Dendritic cell treated with granulocyte-macrophage colony-stimulating factor and Interleukin-4, amounts not matched to agents 40 ng/mL and 50 ng/mL, for 4 days (primary cell): ENCODE measurements around the gene ZNF576.
"Not testable (repeated sequence)": the region's sequence is repeated elsewhere in the genome, so short reads cannot be mapped to it uniquely, and the experiment has no call there.

ENCODE experiments used
- H3K27ac Mint-ChIP-seq: one replicate; pipeline ENCODE4 v1.8.0; 2022; ENCODE audit warnings: mild to moderate bottlenecking, mixed read lengths
- H3K27me3 Mint-ChIP-seq: one replicate; pipeline ENCODE4 v1.8.0; 2022; ENCODE audit warnings: mild to moderate bottlenecking, mixed read lengths
- H3K36me3 Mint-ChIP-seq: one replicate; pipeline ENCODE4 v1.8.0; 2022; ENCODE audit warnings: low read depth, mixed read lengths
- H3K4me1 Mint-ChIP-seq: one replicate; pipeline ENCODE4 v1.8.0; 2022; ENCODE audit warnings: low read depth, mixed read lengths
- H3K4me3 Mint-ChIP-seq: one replicate; pipeline ENCODE4 v1.8.0; 2022; ENCODE audit warnings: mild to moderate bottlenecking, moderate library complexity, mixed read lengths
- H3K9me3 Mint-ChIP-seq: one replicate; pipeline ENCODE4 v1.8.0; 2022; ENCODE audit warnings: mixed read lengths
- intact Hi-C: fragments of 100-400 bp; cut with micrococcal nuclease; formaldehyde crosslinking; loops from one replicate; pipeline ENCODE4 v1.15.0; 2022

Gene ZNF576

GRCh38 chr19:43595999-43596841 is at the start of gene ZNF576, which contains the start of gene IRGQ:
Gene ZNF576 (plus strand): TSS chr19:43596595. CDS start chr19:43597109, 514 bp downstream.
Gene IRGQ (minus strand): TSS chr19:43596134. CDS start chr19:43595338, 796 bp downstream.
- Mint-ChIP-seq H3K36me3 (peaks cover 79% of the 10 kb centered on the region), H3K4me3 (peak within 1 kb of the TSS; percentile 90), H3K4me1 (peaks cover 41% of the 10 kb centered on the region), H3K9me3 (no peaks in the 10 kb centered on the region), H3K27me3 (no peaks in the 10 kb centered on the region), H3K27ac (peak within 1 kb of the TSS; percentile 98)
- intact Hi-C loops, result loop anchor here (1.0 to 10.0 kb wide), 5 partner anchors 21 to 151 kb away; partner anchors contain the start of genes ETHE1, PINLYP, XRCC1 and ZNF428

GRCh38 chr19:43547926-43548325 is 48.5 kb upstream of the ZNF576 start:
- H3K4me1 Mint-ChIP-seq, intact Hi-C loops, H3K4me3 Mint-ChIP-seq, H3K9me3 Mint-ChIP-seq, H3K27ac Mint-ChIP-seq, H3K27me3 Mint-ChIP-seq: not testable (repeated sequence)
- H3K36me3 Mint-ChIP-seq, result peaks cover 88% of the 10 kb centered on the region

- H3K9me3 Mint-ChIP-seq, result no peaks in the 10 kb centered on the region
- intact Hi-C loops, result no loop called here
These were observed 47.7 kb upstream of the ZNF576 start for GRCh38 chr19:43548706-43549105.

GRCh38 chr19:43551399-43552197 is 44.8 kb upstream of the ZNF576 start:
- no peaks in the 10 kb centered on the region for H3K27me3 Mint-ChIP-seq
- H3K27ac Mint-ChIP-seq, result no peak overlapping the region

More at GRCh38 chr19:43548706-43549105, 47.7 kb upstream of the ZNF576 start:
- H3K4me3 Mint-ChIP-seq, result no peak overlapping the region
- no peak overlapping the region for H3K27ac Mint-ChIP-seq
- no peaks in the 10 kb centered on the region for H3K4me1 Mint-ChIP-seq
- no peaks in the 10 kb centered on the region for H3K27me3 Mint-ChIP-seq
- peaks cover 88% of the 10 kb centered on the region for H3K36me3 Mint-ChIP-seq

GRCh38 chr19:43552198-43552450 is 44.3 kb upstream of the ZNF576 start:
- Mint-ChIP-seq H3K4me1 (peaks cover 5% of the 10 kb centered on the region), H3K36me3 (peaks cover 87% of the 10 kb centered on the region), H3K9me3 (no peaks in the 10 kb centered on the region), H3K4me3 (no peak overlapping the region), H3K27ac (no peak overlapping the region), H3K27me3 (no peaks in the 10 kb centered on the region)
- intact Hi-C loops, result loop anchor here (10.0 kb wide), 1 partner anchor 93 kb away; no protein-coding TSS in a partner anchor

More at GRCh38 chr19:43551399-43552197, 44.8 kb upstream of the ZNF576 start:
- no peak overlapping the region for H3K4me3 Mint-ChIP-seq
- peaks cover 88% of the 10 kb centered on the region for H3K36me3 Mint-ChIP-seq
- no peaks in the 10 kb centered on the region for H3K9me3 Mint-ChIP-seq
- intact Hi-C loops, result loop anchor here (10.0 kb wide), 1 partner anchor 93 kb away; no protein-coding TSS in a partner anchor
- H3K4me1 Mint-ChIP-seq, result peaks cover 5% of the 10 kb centered on the region

GRCh38 chr19:43552616-43553015 is 43.8 kb upstream of the ZNF576 start:
- no peak overlapping the region for H3K27ac Mint-ChIP-seq
- H3K36me3 Mint-ChIP-seq, result peaks cover 87% of the 10 kb centered on the region
- intact Hi-C loops, result loop anchor here (10.0 kb wide), 1 partner anchor 92 kb away; no protein-coding TSS in a partner anchor

GRCh38 chr19:43553656-43554055 is 42.7 kb upstream of the ZNF576 start:
- intact Hi-C loops, result loop anchor here (10.0 kb wide), 1 partner anchor 91 kb away; no protein-coding TSS in a partner anchor
- Mint-ChIP-seq H3K9me3 (no peaks in the 10 kb centered on the region), H3K4me3 (no peak overlapping the region), H3K36me3 (peaks cover 90% of the 10 kb centered on the region), H3K4me1 (peaks cover 5% of the 10 kb centered on the region), H3K27me3 (no peaks in the 10 kb centered on the region), H3K27ac (no peak overlapping the region)

More at GRCh38 chr19:43552616-43553015, 43.8 kb upstream of the ZNF576 start:
- H3K4me1 Mint-ChIP-seq, result peaks cover 5% of the 10 kb centered on the region
- H3K4me3 Mint-ChIP-seq, result no peak overlapping the region
- no peaks in the 10 kb centered on the region for H3K27me3 Mint-ChIP-seq
- H3K9me3 Mint-ChIP-seq, result no peaks in the 10 kb centered on the region

- Mint-ChIP-seq H3K36me3 (peaks cover 90% of the 10 kb centered on the region), H3K4me1 (peaks cover 5% of the 10 kb centered on the region), H3K9me3 (no peaks in the 10 kb centered on the region), H3K4me3 (no peak overlapping the region), H3K27ac (no peak overlapping the region), H3K27me3 (no peaks in the 10 kb centered on the region)
- intact Hi-C loops, result loop anchor here (10.0 kb wide), 1 partner anchor 90 kb away; no protein-coding TSS in a partner anchor
These were observed 42.0 kb upstream of the ZNF576 start for GRCh38 chr19:43554317-43554895.

- peaks cover 91% of the 10 kb centered on the region for H3K36me3 Mint-ChIP-seq
- intact Hi-C loops, result loop anchor here (10.0 kb wide), 1 partner anchor 90 kb away; no protein-coding TSS in a partner anchor
- H3K27me3 Mint-ChIP-seq, result no peaks in the 10 kb centered on the region
- H3K4me1 Mint-ChIP-seq, result peaks cover 5% of the 10 kb centered on the region
- H3K4me3 Mint-ChIP-seq, result no peak overlapping the region
- H3K27ac Mint-ChIP-seq, result no peak overlapping the region
- no peaks in the 10 kb centered on the region for H3K9me3 Mint-ChIP-seq
These were observed 41.1 kb upstream of the ZNF576 start for GRCh38 chr19:43555185-43555770.

GRCh38 chr19:43560687-43561086 is 35.7 kb upstream of the ZNF576 start:
- no peak overlapping the region for H3K27ac Mint-ChIP-seq
- H3K36me3 Mint-ChIP-seq, result peaks cover 65% of the 10 kb centered on the region
- H3K27me3 Mint-ChIP-seq, result no peaks in the 10 kb centered on the region
- intact Hi-C loops, result loop anchor here (5.0 kb wide), 1 partner anchor 37 kb away; the partner anchor contains the start of genes IRGQ and ZNF576
- H3K9me3 Mint-ChIP-seq, result no peaks in the 10 kb centered on the region
- H3K4me3 Mint-ChIP-seq, result no peak overlapping the region
- H3K4me1 Mint-ChIP-seq, result peaks cover 28% of the 10 kb centered on the region

- intact Hi-C loops, result loop anchor here (5.0 kb wide), 1 partner anchor 36 kb away; the partner anchor contains the start of genes IRGQ and ZNF576
- H3K4me1 Mint-ChIP-seq, result peaks cover 28% of the 10 kb centered on the region
- H3K27ac Mint-ChIP-seq, result no peak overlapping the region
- no peak overlapping the region for H3K4me3 Mint-ChIP-seq
- H3K27me3 Mint-ChIP-seq, result no peaks in the 10 kb centered on the region
- peaks cover 58% of the 10 kb centered on the region for H3K36me3 Mint-ChIP-seq
- no peaks in the 10 kb centered on the region for H3K9me3 Mint-ChIP-seq
These were observed 35.0 kb upstream of the ZNF576 start for GRCh38 chr19:43561139-43561970.

GRCh38 chr19:43562226-43562697 is 34.1 kb upstream of the ZNF576 start:
- Mint-ChIP-seq H3K36me3 (peaks cover 56% of the 10 kb centered on the region), H3K4me3 (no peak overlapping the region), H3K27me3 (no peaks in the 10 kb centered on the region), H3K4me1 (peaks cover 28% of the 10 kb centered on the region), H3K27ac (peak overlapping the region; percentile 71), H3K9me3 (no peaks in the 10 kb centered on the region)
- intact Hi-C loops, result loop anchor here (5.0 kb wide), 1 partner anchor 35 kb away; the partner anchor contains the start of genes IRGQ and ZNF576
